Keratinocyte (primary cell): ENCODE measurements around the gene NLRX1. TPM values are rescaled to one million over a fixed set of nuclear protein-coding genes. Genes with fewer than 3 reads are reported as not detected.

Experiments
- DNase-seq: peaks from one replicate; pipeline ENCODE4 v3.0.0-alpha.2; 2011; ENCODE audit warnings: low read depth, missing footprints, low spot score
- FAIRE-seq: peaks from 2 replicates; lab custom pipeline; 2011; peaks lifted over from hg19 to GRCh38; lab: Jason Lieb, UNC
- H2AFZ ChIP-seq: 2 replicates; pipeline ENCODE4 v1.6.0; 2012; ENCODE audit warnings: low read length, control low read depth, inconsistent platforms; ENCODE audit not compliant: control insufficient read depth
- H3K27ac ChIP-seq: 2 replicates; pipeline ENCODE4 v1.5.1; 2011; ENCODE audit warnings: low read length; ENCODE audit not compliant: control insufficient read depth, insufficient read depth
- H3K27me3 ChIP-seq: 3 replicates; pipeline ENCODE4 v1.6.0; 2011; ENCODE audit warnings: low read length; ENCODE audit not compliant: control insufficient read depth, insufficient read depth; ENCODE audit errors: extremely low read depth
- H3K36me3 ChIP-seq, 2 experiments: 2 replicates in 1 of 2; 3 replicates in 1 of 2; pipeline ENCODE4 v1.5.1; 2011; ENCODE audit warnings: low read length in 2 of 2, mild to moderate bottlenecking in 1 of 2; ENCODE audit not compliant: control insufficient read depth in 2 of 2, insufficient read depth in 2 of 2; ENCODE audit errors: extremely low read depth in 1 of 2
- H3K4me1 ChIP-seq: 3 replicates; pipeline ENCODE4 v1.5.1; 2011; ENCODE audit warnings: low read length; ENCODE audit not compliant: control insufficient read depth, insufficient read depth; ENCODE audit errors: extremely low read depth
- H3K4me2 ChIP-seq: 3 replicates; pipeline ENCODE4 v1.6.0; 2011; ENCODE audit warnings: low read depth, low read length; ENCODE audit not compliant: control insufficient read depth, insufficient read depth; ENCODE audit errors: extremely low read depth
- H3K4me3 ChIP-seq, 3 experiments: fragments of 200-600 bp in 1 of 3; sonication (generic) in 1 of 3; 2 replicates in 2 of 3; 3 replicates in 1 of 3; pipeline ENCODE4 v1.5.1; 2011 to 2016; ENCODE audit warnings: low read length in 3 of 3, mild to moderate bottlenecking in 3 of 3, control low read depth in 2 of 3, inconsistent platforms in 1 of 3, low read depth in 1 of 3, mixed read lengths in 1 of 3, mixed run types in 1 of 3, moderate library complexity in 1 of 3; ENCODE audit not compliant: control insufficient read depth in 2 of 3, insufficient read depth in 2 of 3; ENCODE audit errors: extremely low read depth in 1 of 3
- H3K79me2 ChIP-seq: 2 replicates; pipeline ENCODE4 v1.6.0; 2012; ENCODE audit warnings: low read length; ENCODE audit not compliant: control insufficient read depth, insufficient read depth
- H3K9ac ChIP-seq: 3 replicates; pipeline ENCODE4 v1.6.0; 2011; ENCODE audit warnings: low read length; ENCODE audit not compliant: control insufficient read depth, insufficient read depth; ENCODE audit errors: extremely low read depth
- H3K9me1 ChIP-seq: 3 replicates; pipeline ENCODE4 v1.6.0; 2011; ENCODE audit warnings: low read length; ENCODE audit not compliant: control insufficient read depth, insufficient read depth; ENCODE audit errors: extremely low read depth
- H3K9me3 ChIP-seq: 2 replicates; pipeline ENCODE4 v1.5.1; 2012; ENCODE audit warnings: low read depth, low read length; ENCODE audit not compliant: control insufficient read depth
- H4K20me1 ChIP-seq: 3 replicates; pipeline ENCODE4 v1.6.0; 2011; ENCODE audit warnings: low read length; ENCODE audit not compliant: control insufficient read depth, insufficient read depth; ENCODE audit errors: extremely low read depth
- CTCF ChIP-seq, 3 experiments: IDR thresholded peaks in 1 of 3; conservative IDR thresholded peaks in 1 of 3; optimal IDR thresholded peaks in 1 of 3; 2 replicates in 2 of 3; 3 replicates in 1 of 3; pipeline versions ENCODE3 to v1.5.1; 2011; ENCODE audit warnings: low read length in 3 of 3, mild to moderate bottlenecking in 3 of 3, moderate library complexity in 2 of 3, control low read depth in 1 of 3, inconsistent platforms in 1 of 3; ENCODE audit not compliant: insufficient read depth in 2 of 3; ENCODE audit errors: extremely low read depth in 1 of 3
- EZH2 ChIP-seq: IDR thresholded peaks from one replicate; pipeline ENCODE4 v1.6.1; 2012; ENCODE audit warnings: inconsistent platforms, mild to moderate bottlenecking, low read length, moderate library complexity
- dilution Hi-C: fragments of 300-500 bp; cut with MboI; formaldehyde crosslinking; loops from one replicate; pipeline ENCODE4 v1.7.0; 2020; ENCODE audit warnings: low sequenced_read_pairs; ENCODE audit not compliant: extremely low pct_ligation_motif_present
- polyA plus RNA-seq, 5 experiments: library from polyadenylated mRNA; depleted of rRNA in 3 of 5; stranded (reverse) in 3 of 5; stranded (forward) in 1 of 5; unstranded in 1 of 5; fragments of >200 nt; gene quantifications; 1 replicate in 1 of 5; 2 replicates in 3 of 5; 3 replicates in 1 of 5; pipeline versions ENCODE4 v1.2.1 to v1.2.3, GENCODE V29; 2011 to 2012; ENCODE audit warnings: missing spikeins in 2 of 5, low read depth in 1 of 5, low replicate concordance in 1 of 5

The NLRX1 gene
- polyA plus RNA-seq, 1 donor (not counting 4 experiments of a cell fraction or from before 2014, with no cell fraction given) = 8.1 TPM

- FAIRE-seq = no peak
- TF ChIP-seq EZH2 (no peak), CTCF (optimal IDR thresholded peaks at IDR 0.05 in 1 of 3, IDR thresholded peaks at IDR 0.05 in 1 of 3, conservative IDR thresholded peaks at IDR 0.05 in 1 of 3; ENCODE audit: extremely low read depth in 1 of 3, insufficient read depth in 2 of 3, low read length in 3 of 3) (no peak)
- Histone ChIP-seq H3K4me2 (no peak overlapping the region), H3K4me3 (no peak overlapping the region), H4K20me1 (no peaks in the 10 kb centered on the region), H3K9me3 (no peaks in the 10 kb centered on the region), H2AFZ (no peak overlapping the region), H3K27ac (no peak overlapping the region), H3K9me1 (no peaks in the 10 kb centered on the region), H3K27me3 (no peaks in the 10 kb centered on the region), H3K79me2 (no peaks in the 10 kb centered on the region), H3K9ac (no peak overlapping the region), H3K4me1 (peaks cover 19% of the 10 kb centered on the region), H3K36me3 (peaks cover 0 to 6% of the 10 kb centered on the region in 2 experiments)
- dilution Hi-C loops = no loop called here
- no peak for DNase-seq
Measured at GRCh38 chr11:119172513-119172912, 4.0 kb downstream of the NLRX1 start.

GRCh38 chr11:119173453-119173852 lies 4.9 kb downstream of the NLRX1 start:
- no peaks in the 10 kb centered on the region for H3K79me2 ChIP-seq
- dilution Hi-C loops = no loop called here
- H3K36me3 ChIP-seq = peaks cover 0 to 10% of the 10 kb centered on the region in 2 experiments
- H3K9me1 ChIP-seq = no peaks in the 10 kb centered on the region
- DNase-seq = no peak
- H2AFZ ChIP-seq = no peak overlapping the region
- FAIRE-seq = no peak
- H3K9me3 ChIP-seq = no peaks in the 10 kb centered on the region
- H3K27me3 ChIP-seq = no peaks in the 10 kb centered on the region
- no peak overlapping the region for H3K27ac ChIP-seq
- no peak overlapping the region for H3K9ac ChIP-seq
- H4K20me1 ChIP-seq = no peaks in the 10 kb centered on the region
- H3K4me3 ChIP-seq = no peak overlapping the region
- H3K4me1 ChIP-seq = peaks cover 10% of the 10 kb centered on the region
- TF ChIP-seq CTCF (optimal IDR thresholded peaks at IDR 0.05 in 1 of 3, IDR thresholded peaks at IDR 0.05 in 1 of 3, conservative IDR thresholded peaks at IDR 0.05 in 1 of 3; ENCODE audit: extremely low read depth in 1 of 3, insufficient read depth in 2 of 3, low read length in 3 of 3) (no peak), EZH2 (no peak)
- no peak overlapping the region for H3K4me2 ChIP-seq
